Hepatocyte (in vitro differentiated cells): ENCODE data around the gene WAC. TPM values are rescaled to one million over a fixed set of nuclear protein-coding genes. Genes with fewer than 3 reads are reported as not detected.
A peak's percentile ranks its signal among the peaks of the same experiment; 100 is the strongest.

Experiments
- DNase-seq: peaks from one replicate; pipeline ENCODE4 v3.0.0-alpha.2; 2016; ENCODE audit warnings: low spot score
- H2AFZ ChIP-seq: fragments of 200-600 bp; sonication (generic); 2 replicates; pipeline ENCODE4 v1.6.0; 2016; ENCODE audit warnings: antibody characterized with exemption, mild to moderate bottlenecking
- H3K27ac ChIP-seq: fragments of 200-600 bp; sonication (generic); 2 replicates; pipeline ENCODE4 v1.5.1; 2016; ENCODE audit warnings: mild to moderate bottlenecking
- H3K27me3 ChIP-seq: fragments of 200-600 bp; sonication (generic); 2 replicates; pipeline ENCODE4 v1.6.1; 2016
- H3K36me3 ChIP-seq: fragments of 200-600 bp; sonication (generic); replicated peaks from 2 replicates; pipeline ENCODE4 v1.5.1; 2016; ENCODE audit warnings: low read depth; ENCODE audit not compliant: insufficient read depth
- H3K4me1 ChIP-seq: fragments of 200-600 bp; sonication (generic); 2 replicates; pipeline ENCODE4 v1.5.1; 2016; ENCODE audit warnings: mild to moderate bottlenecking, moderate library complexity; ENCODE audit not compliant: insufficient read depth
- H3K4me2 ChIP-seq: fragments of 200-600 bp; sonication (generic); 2 replicates; pipeline ENCODE4 v1.6.0; 2016
- H3K4me3 ChIP-seq: fragments of 200-600 bp; sonication (generic); 2 replicates; pipeline ENCODE4 v1.5.1; 2016; ENCODE audit warnings: mild to moderate bottlenecking
- H3K79me2 ChIP-seq: fragments of 200-600 bp; sonication (generic); 2 replicates; pipeline ENCODE4 v1.6.0; 2017; ENCODE audit warnings: mild to moderate bottlenecking
- H3K9me2 ChIP-seq: fragments of 200-600 bp; sonication (generic); replicated peaks from 2 replicates; pipeline ENCODE4 v1.6.0; 2017; ENCODE audit warnings: mild to moderate bottlenecking; ENCODE audit not compliant: insufficient read depth
- H3K9me3 ChIP-seq: fragments of 200-600 bp; sonication (generic); 2 replicates; pipeline ENCODE4 v1.5.1; 2016; ENCODE audit warnings: low read depth, mild to moderate bottlenecking
- H4K20me1 ChIP-seq: fragments of 200-600 bp; sonication (generic); 2 replicates; pipeline ENCODE4 v1.6.0; 2016; ENCODE audit warnings: mild to moderate bottlenecking; ENCODE audit not compliant: insufficient read depth, poor library complexity, severe bottlenecking
- EZH2 ChIP-seq: fragments of 200-600 bp; sonication (generic); IDR thresholded peaks from 2 replicates; pipeline ENCODE4 v1.6.1; 2016; ENCODE audit warnings: antibody characterized with exemption, mild to moderate bottlenecking, borderline replicate concordance
- EZH2phosphoT487 ChIP-seq: fragments of 200-600 bp; sonication (generic); IDR thresholded peaks from one replicate; pipeline ENCODE4 v1.6.1; 2018; ENCODE audit warnings: antibody characterized with exemption, mild to moderate bottlenecking, low read depth, moderate library complexity; ENCODE audit not compliant: unreplicated experiment, severe bottlenecking
- WGBS: methylation state at CpG from one replicate; pipeline ENCODE4 v1.1.6; 2016; ENCODE audit warnings: low lambda C conversion rate; ENCODE audit errors: missing lambda C conversion rate; 5-methylcytosine and 5-hydroxymethylcytosine counted together
- polyA plus RNA-seq: library from polyadenylated mRNA; unstranded; fragments of >200 nt; fragmentation: Nextera tagmentation; extraction: Ambion mirVana; gene quantifications from 2 replicates; pipeline ENCODE4 v1.2.1, GENCODE V29; 2016
- total RNA-seq: library from RNA; depleted of rRNA; stranded (reverse); fragments of >200 nt; gene quantifications from 2 replicates; pipeline ENCODE4 v1.2.3, GENCODE V29; 2014
- TF ChIP-seq, protein P1 (sequence below): fragments of 200-600 bp; sonication (generic); IDR thresholded peaks from 2 replicates; pipeline ENCODE4 v1.5.1; 2016; ENCODE audit warnings: antibody characterized with exemption, mild to moderate bottlenecking; ENCODE audit not compliant: poor library complexity

WAC gene
- total and polyA plus RNA-seq, 2 experiments from 2014 or later = 59.4 to 94.6 TPM

DNA sequence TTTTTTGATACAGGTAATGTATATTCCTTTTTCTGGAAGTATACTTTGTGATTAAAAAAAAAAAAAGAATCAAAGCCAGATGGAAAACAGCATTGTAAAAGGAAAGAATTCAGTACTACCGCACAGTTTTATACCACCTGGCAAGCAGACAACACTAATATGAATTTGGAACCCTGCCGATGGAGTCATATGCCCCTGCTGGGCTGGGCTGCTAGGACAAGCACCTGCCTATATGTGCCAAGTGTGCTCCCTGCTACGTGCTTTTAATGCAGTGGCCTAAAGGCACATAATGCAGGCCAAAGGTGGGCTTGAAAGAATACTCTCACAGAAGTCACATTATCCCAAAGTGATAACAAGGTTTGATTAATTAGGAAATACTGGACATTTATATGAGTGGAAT is 29.8 kb upstream of the WAC start:
- Histone ChIP-seq H3K9me2 (no peaks in the 10 kb centered on the region), H3K4me3 (no peak overlapping the region), H3K4me1 (peaks cover 4% of the 10 kb centered on the region), H3K4me2 (peak overlapping the region; percentile 69), H2AFZ (peak overlapping the region; percentile 69), H3K27ac (peak overlapping the region; percentile 58), H3K36me3 (no peaks in the 10 kb centered on the region), H4K20me1 (no peaks in the 10 kb centered on the region), H3K9me3 (no peaks in the 10 kb centered on the region), H3K79me2 (no peaks in the 10 kb centered on the region), H3K27me3 (no peaks in the 10 kb centered on the region)
- no peak for TF ChIP-seq EZH2phosphoT487
- TF ChIP-seq, protein P1, sequence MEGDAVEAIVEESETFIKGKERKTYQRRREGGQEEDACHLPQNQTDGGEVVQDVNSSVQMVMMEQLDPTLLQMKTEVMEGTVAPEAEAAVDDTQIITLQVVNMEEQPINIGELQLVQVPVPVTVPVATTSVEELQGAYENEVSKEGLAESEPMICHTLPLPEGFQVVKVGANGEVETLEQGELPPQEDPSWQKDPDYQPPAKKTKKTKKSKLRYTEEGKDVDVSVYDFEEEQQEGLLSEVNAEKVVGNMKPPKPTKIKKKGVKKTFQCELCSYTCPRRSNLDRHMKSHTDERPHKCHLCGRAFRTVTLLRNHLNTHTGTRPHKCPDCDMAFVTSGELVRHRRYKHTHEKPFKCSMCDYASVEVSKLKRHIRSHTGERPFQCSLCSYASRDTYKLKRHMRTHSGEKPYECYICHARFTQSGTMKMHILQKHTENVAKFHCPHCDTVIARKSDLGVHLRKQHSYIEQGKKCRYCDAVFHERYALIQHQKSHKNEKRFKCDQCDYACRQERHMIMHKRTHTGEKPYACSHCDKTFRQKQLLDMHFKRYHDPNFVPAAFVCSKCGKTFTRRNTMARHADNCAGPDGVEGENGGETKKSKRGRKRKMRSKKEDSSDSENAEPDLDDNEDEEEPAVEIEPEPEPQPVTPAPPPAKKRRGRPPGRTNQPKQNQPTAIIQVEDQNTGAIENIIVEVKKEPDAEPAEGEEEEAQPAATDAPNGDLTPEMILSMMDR = peak; percentile 3
- no peak for DNase-seq
- 63% methylated on average over 3 of the region's 3 CpGs for WGBS

DNA sequence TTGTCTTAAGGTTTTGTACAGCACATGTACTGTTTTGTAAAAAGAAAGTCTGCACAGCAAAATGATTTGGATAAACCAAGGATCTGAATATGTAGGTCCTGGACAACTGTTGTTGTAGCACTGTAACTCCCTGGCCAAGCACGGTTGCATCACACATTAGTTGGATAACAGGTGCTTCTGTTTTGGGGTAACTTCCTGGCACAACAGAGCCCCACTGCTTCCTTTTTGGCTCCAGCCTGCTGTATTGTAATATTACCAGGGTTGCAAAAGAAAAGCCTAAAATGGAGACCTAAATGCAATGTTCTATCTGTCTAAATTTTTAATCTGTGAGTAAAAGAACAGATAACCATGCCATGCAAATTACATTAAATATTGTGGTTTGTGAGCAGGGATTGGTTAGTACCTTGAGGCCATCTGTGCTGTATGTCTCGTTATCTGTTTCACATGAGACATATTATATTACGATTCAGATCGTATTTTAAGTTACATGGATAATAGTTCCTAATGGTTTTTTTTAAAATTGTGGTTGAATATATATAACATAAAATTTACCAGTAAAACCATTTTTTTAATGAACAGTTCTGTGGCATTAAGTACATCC is 27.5 kb upstream of the WAC start:
- no peaks in the 10 kb centered on the region for H3K9me3 ChIP-seq
- H3K27ac ChIP-seq = no peak overlapping the region
- WGBS = 93% methylated on average over 4 of the region's 4 CpGs
- no peaks in the 10 kb centered on the region for H3K79me2 ChIP-seq
- H3K4me3 ChIP-seq = no peak overlapping the region
- DNase-seq = no peak
- TF ChIP-seq, protein P1 = no peak
- TF ChIP-seq EZH2phosphoT487 = no peak
- TF ChIP-seq EZH2 = no peak
- H3K9me2 ChIP-seq = no peaks in the 10 kb centered on the region
- no peaks in the 10 kb centered on the region for H3K27me3 ChIP-seq
- H4K20me1 ChIP-seq = no peaks in the 10 kb centered on the region
- H3K4me2 ChIP-seq = no peak overlapping the region
- peaks cover 4% of the 10 kb centered on the region for H3K4me1 ChIP-seq
- no peak overlapping the region for H2AFZ ChIP-seq
- H3K36me3 ChIP-seq = no peaks in the 10 kb centered on the region

DNA sequence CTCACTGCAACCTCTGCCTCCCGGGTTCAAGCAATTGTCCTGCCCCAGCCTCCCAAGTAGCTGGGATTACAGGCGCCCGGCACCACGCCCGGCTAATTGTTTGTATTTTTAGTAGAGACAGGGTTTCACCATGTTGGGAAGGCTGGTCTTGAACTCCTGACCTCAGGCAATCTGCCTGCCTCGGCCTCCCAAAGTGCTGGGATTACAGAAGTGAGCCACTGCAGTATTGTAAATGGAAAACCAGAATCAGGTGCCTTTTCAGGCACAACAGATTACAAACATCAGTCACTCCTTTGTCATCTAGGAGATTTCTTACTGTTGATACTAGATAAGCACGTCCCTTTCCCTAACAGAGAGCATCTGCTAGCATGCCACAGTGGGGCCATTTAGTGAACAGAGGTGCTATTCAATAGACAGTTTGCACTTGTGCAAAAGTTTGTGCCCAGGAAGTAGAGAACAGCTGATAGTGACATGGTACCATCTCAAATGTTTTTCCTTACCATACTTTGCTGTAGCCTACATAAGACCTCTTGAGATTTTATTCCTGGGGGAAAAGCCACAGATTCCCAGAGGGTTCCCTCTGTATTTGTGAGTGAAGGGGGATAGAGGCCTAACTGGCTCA is 24.5 kb upstream of the WAC start:
- H3K4me2 ChIP-seq = no peak overlapping the region
- TF ChIP-seq EZH2phosphoT487 = no peak
- TF ChIP-seq, protein P1 = no peak
- no peak for TF ChIP-seq EZH2
- H3K27me3 ChIP-seq = no peaks in the 10 kb centered on the region
- no peaks in the 10 kb centered on the region for H3K36me3 ChIP-seq
- no peak for DNase-seq
- no peaks in the 10 kb centered on the region for H3K9me3 ChIP-seq
- H3K79me2 ChIP-seq = no peaks in the 10 kb centered on the region
- no peak overlapping the region for H2AFZ ChIP-seq
- no peak overlapping the region for H3K4me3 ChIP-seq
- H3K27ac ChIP-seq = no peak overlapping the region
- 60% methylated on average over 7 of the region's 7 CpGs for WGBS
- no peaks in the 10 kb centered on the region for H3K9me2 ChIP-seq
- H4K20me1 ChIP-seq = no peaks in the 10 kb centered on the region
- H3K4me1 ChIP-seq = no peaks in the 10 kb centered on the region
